Osteoblast (primary cell): Measurements from ENCODE around the gene PTPRN2. TPM values are rescaled to one million over a fixed set of nuclear protein-coding genes. Genes with fewer than 3 reads are reported as not detected.

Experiments used
- DNase-seq: peaks from one replicate; pipeline ENCODE4 v3.0.0; 2011; ENCODE audit warnings: low spot score, mixed read lengths; ENCODE audit not compliant: insufficient read length; ENCODE audit errors: missing footprints
- H2AFZ ChIP-seq: 2 replicates; pipeline ENCODE4 v1.6.0; 2011; ENCODE audit warnings: mild to moderate bottlenecking, low read length
- H3K27ac ChIP-seq: 2 replicates; pipeline ENCODE4 v1.5.1; 2011; ENCODE audit warnings: mild to moderate bottlenecking, low read depth, low read length, moderate library complexity
- H3K27me3 ChIP-seq: 2 replicates; pipeline ENCODE4 v1.6.0; 2012; ENCODE audit warnings: mild to moderate bottlenecking, control low read depth, inconsistent platforms, low read length, moderate library complexity; ENCODE audit not compliant: insufficient read depth
- H3K36me3 ChIP-seq: 2 replicates; pipeline ENCODE4 v1.5.1; 2011; ENCODE audit warnings: mild to moderate bottlenecking, low read length, control low read depth, moderate library complexity; ENCODE audit not compliant: insufficient read depth
- H3K4me1 ChIP-seq: 2 replicates; pipeline ENCODE4 v1.5.1; 2011; ENCODE audit warnings: mild to moderate bottlenecking, low read length, control low read depth, moderate library complexity; ENCODE audit not compliant: insufficient read depth
- H3K4me2 ChIP-seq: 2 replicates; pipeline ENCODE4 v1.6.0; 2011; ENCODE audit warnings: mild to moderate bottlenecking, low read length; ENCODE audit not compliant: insufficient read depth
- H3K4me3 ChIP-seq: fragments of 200-600 bp; sonication (generic); 3 replicates; pipeline ENCODE4 v1.5.1; 2012; ENCODE audit warnings: mild to moderate bottlenecking, low read length, inconsistent platforms; ENCODE audit not compliant: insufficient read depth
- H3K79me2 ChIP-seq: 2 replicates; pipeline ENCODE4 v1.6.0; 2012; ENCODE audit warnings: mild to moderate bottlenecking, low read length, control low read depth, inconsistent platforms; ENCODE audit not compliant: insufficient read depth
- H3K9me3 ChIP-seq: 2 replicates; pipeline ENCODE4 v1.5.1; 2011; ENCODE audit warnings: low read depth, low read length, control low read depth
- H4K20me1 ChIP-seq: 2 replicates; pipeline ENCODE4 v1.6.0; 2012; ENCODE audit warnings: mild to moderate bottlenecking, low read length, control low read depth; ENCODE audit not compliant: insufficient read depth
- CTCF ChIP-seq: IDR thresholded peaks from 2 replicates; pipeline ENCODE4 v1.5.1; 2011; ENCODE audit warnings: mild to moderate bottlenecking, low read depth, low read length, moderate library complexity; ENCODE audit errors: extremely low read depth
- total RNA-seq: library from RNA; depleted of rRNA; stranded (reverse); fragments of >200 nt; gene quantifications from 2 replicates; pipeline ENCODE4 v1.2.3, GENCODE V29; 2012

PTPRN2 gene
- total RNA-seq, 1 donor, result 0.36 TPM

GRCh38 chr7:158550394-158550700, 37.3 kb downstream of the PTPRN2 start:
- TF ChIP-seq CTCF, result no peak
- no peak overlapping the region for H3K4me2 ChIP-seq
- no peak overlapping the region for H3K4me3 ChIP-seq
- no peak overlapping the region for H3K27ac ChIP-seq
- H3K9me3 ChIP-seq, result no peaks in the 10 kb centered on the region
- no peak for DNase-seq
- no peaks in the 10 kb centered on the region for H4K20me1 ChIP-seq
- no peaks in the 10 kb centered on the region for H3K79me2 ChIP-seq
- H3K27me3 ChIP-seq, result no peaks in the 10 kb centered on the region
- no peaks in the 10 kb centered on the region for H3K4me1 ChIP-seq
- H3K36me3 ChIP-seq, result no peaks in the 10 kb centered on the region
- no peak overlapping the region for H2AFZ ChIP-seq

- no peaks in the 10 kb centered on the region for H4K20me1 ChIP-seq
- no peak overlapping the region for H3K27ac ChIP-seq
- no peaks in the 10 kb centered on the region for H3K9me3 ChIP-seq
- H3K4me3 ChIP-seq, result no peak overlapping the region
- no peak overlapping the region for H2AFZ ChIP-seq
- H3K79me2 ChIP-seq, result no peaks in the 10 kb centered on the region
- no peak for DNase-seq
- TF ChIP-seq CTCF, result no peak
- no peaks in the 10 kb centered on the region for H3K36me3 ChIP-seq
- H3K4me1 ChIP-seq, result no peaks in the 10 kb centered on the region
- no peaks in the 10 kb centered on the region for H3K27me3 ChIP-seq
- H3K4me2 ChIP-seq, result no peak overlapping the region
Measured at GRCh38 chr7:158549616-158550393, 37.8 kb downstream of the PTPRN2 start.

GRCh38 chr7:158549176-158549615, 38.4 kb downstream of the PTPRN2 start:
- Histone ChIP-seq H3K27me3 (no peaks in the 10 kb centered on the region), H3K4me1 (no peaks in the 10 kb centered on the region), H3K4me3 (no peak overlapping the region), H3K79me2 (no peaks in the 10 kb centered on the region), H4K20me1 (no peaks in the 10 kb centered on the region), H3K4me2 (no peak overlapping the region), H3K9me3 (no peaks in the 10 kb centered on the region), H3K27ac (no peak overlapping the region), H2AFZ (no peak overlapping the region), H3K36me3 (no peaks in the 10 kb centered on the region)
- TF ChIP-seq CTCF, result no peak
- no peak for DNase-seq

- no peaks in the 10 kb centered on the region for H3K79me2 ChIP-seq
- no peak overlapping the region for H3K4me3 ChIP-seq
- no peak for TF ChIP-seq CTCF
- no peak for DNase-seq
- H3K4me2 ChIP-seq, result no peak overlapping the region
- no peaks in the 10 kb centered on the region for H3K27me3 ChIP-seq
- H3K27ac ChIP-seq, result no peak overlapping the region
- H4K20me1 ChIP-seq, result no peaks in the 10 kb centered on the region
- no peaks in the 10 kb centered on the region for H3K4me1 ChIP-seq
- no peak overlapping the region for H2AFZ ChIP-seq
- H3K36me3 ChIP-seq, result no peaks in the 10 kb centered on the region
- H3K9me3 ChIP-seq, result no peaks in the 10 kb centered on the region
Measured at GRCh38 chr7:158548726-158549125, 38.9 kb downstream of the PTPRN2 start.
